Uterus (tissue), 4 donors: ENCODE measurements around the gene LEF1. TPM values are rescaled to one million over a fixed set of nuclear protein-coding genes. Genes with fewer than 3 reads are reported as not detected.

Experiments used
- DNase-seq, 2 donors: peaks; one replicate each; pipeline ENCODE4 v3.0.0-alpha.2; 2019 to 2020
- H3K27ac ChIP-seq, 2 donors: fragments of 200-600 bp; sonication (generic); 1 replicate in 1 of 2; 2 replicates in 1 of 2; pipeline ENCODE4 v1.5.1; 2016 to 2018
- H3K27me3 ChIP-seq, 2 donors: fragments of 200-600 bp; sonication (generic); one replicate each; pipeline ENCODE4 v1.5.1; 2018 to 2019; ENCODE audit warnings: control low read depth in 1 of 2
- H3K36me3 ChIP-seq, 2 donors: fragments of 200-600 bp; sonication (generic); one replicate each; pipeline ENCODE4 v1.5.1; 2019; ENCODE audit warnings: control low read depth in 1 of 2
- H3K4me1 ChIP-seq, 2 donors: fragments of 200-600 bp; sonication (generic); one replicate each; pipeline ENCODE4 v1.5.1; 2018 to 2019; ENCODE audit warnings: control low read depth in 1 of 2
- H3K4me3 ChIP-seq, 2 donors: fragments of 200-600 bp; sonication (generic); 1 replicate in 1 of 2; 2 replicates in 1 of 2; pipeline ENCODE4 v1.5.1; 2018 to 2019; ENCODE audit warnings: mild to moderate bottlenecking in 1 of 2
- H3K9me3 ChIP-seq, 2 donors: fragments of 200-600 bp; sonication (generic); one replicate each; pipeline ENCODE4 v1.5.1; 2019; ENCODE audit warnings: control low read depth in 1 of 2
- POLR2A ChIP-seq, 2 donors: fragments of 450-650 bp; IDR thresholded peaks; one replicate each; pipeline ENCODE4 v1.6.1; 2016; ENCODE audit warnings: antibody characterized with exemption in 2 of 2, mild to moderate bottlenecking in 1 of 2, moderate library complexity in 1 of 2
- intact Hi-C: fragments of 100-400 bp; cut with DNase I; formaldehyde crosslinking; loops from one replicate; pipeline ENCODE4 v1.15.1; 2023; ENCODE audit warnings: low total_unique reads
- total RNA-seq, 4 donors: library from RNA; depleted of rRNA in 3 of 4; stranded (reverse); fragments of >200 nt in 3 of 4; gene quantifications; one replicate each; pipeline versions ENCODE4 v1.1.0 to v1.2.4, GENCODE V29; 2014 to 2023
- TF ChIP-seq, protein P1 (sequence below), 4 experiments: fragments of 200-600 bp in 2 of 4; fragments of 450-650 bp in 2 of 4; sonication (generic) in 2 of 4; IDR thresholded peaks; one replicate each; pipeline ENCODE4 v1.5.1; 2016 to 2019; ENCODE audit warnings: antibody characterized with exemption in 4 of 4, mild to moderate bottlenecking in 2 of 4, moderate library complexity in 1 of 4
- donor health status: DM: yes; HTN: yes; CAD: no.

The LEF1 gene
- total RNA-seq, 4 donors from 2014 or later: 27.4 to 49.7 (median 43.7) TPM

DNA sequence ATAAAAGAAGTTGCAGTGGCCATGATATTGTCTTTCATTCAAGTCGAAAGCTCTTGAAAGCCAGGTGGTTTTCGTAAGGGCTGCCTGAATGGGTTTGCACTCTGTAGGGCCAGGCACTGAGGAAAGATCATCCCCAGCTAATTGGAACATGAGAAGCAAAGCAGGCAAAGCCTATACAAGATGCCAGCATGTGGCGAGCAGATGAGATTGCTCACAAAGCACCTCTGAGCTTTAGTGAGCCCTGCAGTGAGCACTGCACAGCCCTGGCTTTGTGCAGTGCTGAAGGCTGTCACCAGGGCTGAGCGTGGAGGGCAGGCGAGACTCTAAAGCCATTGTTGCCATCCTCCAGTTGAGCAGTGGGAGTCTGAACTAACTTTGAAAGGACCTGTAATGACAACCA, 125.2 kb downstream of the LEF1 start:
- Histone ChIP-seq H3K4me1 (peaks cover 0 to 8% of the 10 kb centered on the region in 2 donors), H3K36me3 (no peaks in the 10 kb centered on the region), H3K27ac (no peak overlapping the region), H3K9me3 (no peaks in the 10 kb centered on the region), H3K27me3 (no peaks in the 10 kb centered on the region), H3K4me3 (no peak overlapping the region)
- TF ChIP-seq, protein P1, sequence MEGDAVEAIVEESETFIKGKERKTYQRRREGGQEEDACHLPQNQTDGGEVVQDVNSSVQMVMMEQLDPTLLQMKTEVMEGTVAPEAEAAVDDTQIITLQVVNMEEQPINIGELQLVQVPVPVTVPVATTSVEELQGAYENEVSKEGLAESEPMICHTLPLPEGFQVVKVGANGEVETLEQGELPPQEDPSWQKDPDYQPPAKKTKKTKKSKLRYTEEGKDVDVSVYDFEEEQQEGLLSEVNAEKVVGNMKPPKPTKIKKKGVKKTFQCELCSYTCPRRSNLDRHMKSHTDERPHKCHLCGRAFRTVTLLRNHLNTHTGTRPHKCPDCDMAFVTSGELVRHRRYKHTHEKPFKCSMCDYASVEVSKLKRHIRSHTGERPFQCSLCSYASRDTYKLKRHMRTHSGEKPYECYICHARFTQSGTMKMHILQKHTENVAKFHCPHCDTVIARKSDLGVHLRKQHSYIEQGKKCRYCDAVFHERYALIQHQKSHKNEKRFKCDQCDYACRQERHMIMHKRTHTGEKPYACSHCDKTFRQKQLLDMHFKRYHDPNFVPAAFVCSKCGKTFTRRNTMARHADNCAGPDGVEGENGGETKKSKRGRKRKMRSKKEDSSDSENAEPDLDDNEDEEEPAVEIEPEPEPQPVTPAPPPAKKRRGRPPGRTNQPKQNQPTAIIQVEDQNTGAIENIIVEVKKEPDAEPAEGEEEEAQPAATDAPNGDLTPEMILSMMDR (IDR thresholded peaks at IDR 0.05): no peak
- TF ChIP-seq POLR2A (IDR thresholded peaks at IDR 0.05): no peak
- no peak for DNase-seq
- intact Hi-C loops: no loop called here

DNA sequence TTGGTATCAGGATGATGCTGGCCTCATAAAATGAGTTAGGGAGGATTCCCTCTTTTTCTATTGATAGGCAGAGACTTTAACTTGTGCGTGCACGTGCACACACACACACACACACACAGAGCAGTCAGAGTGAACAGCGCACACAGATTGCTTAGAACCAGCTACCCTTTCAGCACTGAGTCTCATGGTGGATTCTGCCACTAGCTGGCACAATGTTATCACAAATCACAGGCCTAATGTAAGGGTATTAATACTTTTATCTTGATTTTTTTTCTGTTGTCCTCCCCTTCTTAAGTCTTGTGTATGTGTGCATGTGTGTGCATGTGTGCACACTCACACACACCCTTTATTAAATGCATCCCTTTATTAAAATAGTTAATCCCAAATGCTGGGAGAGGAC, 125.8 kb downstream of the LEF1 start:
- no peaks in the 10 kb centered on the region for H3K36me3 ChIP-seq
- no peak for TF ChIP-seq POLR2A (IDR thresholded peaks at IDR 0.05)
- TF ChIP-seq, protein P1 (IDR thresholded peaks at IDR 0.05): no peak
- intact Hi-C loops: no loop called here
- H3K27me3 ChIP-seq: no peaks in the 10 kb centered on the region
- H3K4me1 ChIP-seq: peaks cover 0 to 8% of the 10 kb centered on the region in 2 donors
- H3K9me3 ChIP-seq: no peaks in the 10 kb centered on the region
- H3K4me3 ChIP-seq: no peak overlapping the region
- no peak for DNase-seq
- no peak overlapping the region for H3K27ac ChIP-seq

- DNase-seq: no peak
- Histone ChIP-seq H3K4me3 (no peak overlapping the region), H3K9me3 (no peaks in the 10 kb centered on the region), H3K27ac (no peak overlapping the region), H3K4me1 (no peaks in the 10 kb centered on the region), H3K27me3 (no peaks in the 10 kb centered on the region), H3K36me3 (no peaks in the 10 kb centered on the region)
- TF ChIP-seq, protein P1 (IDR thresholded peaks at IDR 0.05): no peak
- TF ChIP-seq POLR2A (IDR thresholded peaks at IDR 0.05): no peak
- intact Hi-C loops: no loop called here
Measured at GRCh38 chr4:108037884-108038283, 130.8 kb downstream of the LEF1 start.

DNA sequence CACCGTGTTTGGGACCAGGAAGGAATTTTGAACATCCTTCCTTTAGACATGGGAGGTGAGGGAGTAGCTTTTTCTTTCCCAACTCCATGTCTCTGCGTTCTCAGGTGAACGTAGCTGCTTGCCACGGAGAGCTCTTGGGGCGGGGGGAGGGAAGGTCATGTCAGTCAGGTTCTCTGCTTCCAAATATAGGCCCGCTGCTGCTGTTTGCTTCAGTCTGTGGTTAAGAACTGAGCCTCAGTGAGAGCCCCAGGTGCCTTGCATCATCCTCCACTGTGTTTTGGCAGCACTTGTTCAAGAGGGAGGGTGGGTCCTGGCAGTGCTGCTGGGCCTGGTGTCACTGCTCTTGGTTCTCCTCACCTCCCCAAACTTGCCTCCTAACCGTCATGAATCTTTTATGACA, 132.5 kb downstream of the LEF1 start:
- no peak overlapping the region for H3K4me3 ChIP-seq
- no peaks in the 10 kb centered on the region for H3K4me1 ChIP-seq
- H3K27me3 ChIP-seq: no peaks in the 10 kb centered on the region
- H3K9me3 ChIP-seq: no peaks in the 10 kb centered on the region
- intact Hi-C loops: no loop called here
- TF ChIP-seq, protein P1 (IDR thresholded peaks at IDR 0.05): no peak
- TF ChIP-seq POLR2A (IDR thresholded peaks at IDR 0.05): no peak
- DNase-seq: peak in 1 of 2 donors; percentile 24
- H3K27ac ChIP-seq: no peak overlapping the region
- no peaks in the 10 kb centered on the region for H3K36me3 ChIP-seq

- H3K27me3 ChIP-seq: no peaks in the 10 kb centered on the region
- H3K9me3 ChIP-seq: no peaks in the 10 kb centered on the region
- TF ChIP-seq, protein P1 (IDR thresholded peaks at IDR 0.05): no peak
- TF ChIP-seq POLR2A (IDR thresholded peaks at IDR 0.05): no peak
- H3K36me3 ChIP-seq: no peaks in the 10 kb centered on the region
- H3K4me1 ChIP-seq: no peaks in the 10 kb centered on the region
- H3K27ac ChIP-seq: no peak overlapping the region
- H3K4me3 ChIP-seq: no peak overlapping the region
- DNase-seq: no peak
- intact Hi-C loops: no loop called here
Measured at GRCh38 chr4:108035691-108036090, 133.0 kb downstream of the LEF1 start.
